ENCODE results near the gene ZHX3.
A peak's percentile ranks its signal among the peaks of the same experiment; 100 is the strongest.

DNA sequence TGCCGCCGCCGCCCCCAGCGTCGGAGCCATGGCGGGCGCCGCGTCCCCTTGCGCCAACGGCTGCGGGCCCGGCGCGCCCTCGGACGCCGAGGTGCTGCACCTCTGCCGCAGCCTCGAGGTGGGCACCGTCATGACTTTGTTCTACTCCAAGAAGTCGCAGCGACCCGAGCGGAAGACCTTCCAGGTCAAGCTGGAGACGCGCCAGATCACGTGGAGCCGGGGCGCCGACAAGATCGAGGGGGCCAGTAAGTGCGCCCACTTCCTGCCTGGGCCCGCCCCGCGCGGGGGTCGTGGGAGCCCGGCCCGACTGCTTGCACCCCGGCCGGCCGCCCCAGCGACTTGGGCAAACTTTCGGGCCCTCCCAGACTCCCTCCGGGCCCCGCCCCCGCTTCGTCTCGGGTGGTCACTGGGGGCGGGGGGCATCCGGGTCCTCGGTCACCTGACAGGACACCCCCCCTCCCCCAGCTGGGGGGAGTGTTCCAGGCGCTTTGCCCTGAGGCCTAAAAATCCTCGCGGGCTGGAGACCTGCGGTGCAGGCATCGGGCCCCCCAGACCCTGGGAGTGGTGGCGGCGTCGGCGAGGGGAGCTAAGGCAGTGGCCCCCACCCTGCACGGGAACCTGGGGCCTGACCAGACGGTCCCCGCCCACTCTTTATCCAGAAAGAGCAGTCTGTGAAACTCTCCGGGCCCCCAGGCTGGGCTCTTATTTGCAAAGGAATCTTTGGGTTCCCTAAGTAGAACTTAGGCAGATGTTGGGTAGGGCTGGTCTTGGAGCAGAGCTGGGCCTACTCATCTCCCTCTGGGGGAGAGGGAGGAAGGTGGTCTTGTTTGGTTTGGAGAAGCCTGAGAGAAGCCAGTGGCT is 179.7 kb downstream of the ZHX3 start:
- TF ChIP-seq, protein P1, sequence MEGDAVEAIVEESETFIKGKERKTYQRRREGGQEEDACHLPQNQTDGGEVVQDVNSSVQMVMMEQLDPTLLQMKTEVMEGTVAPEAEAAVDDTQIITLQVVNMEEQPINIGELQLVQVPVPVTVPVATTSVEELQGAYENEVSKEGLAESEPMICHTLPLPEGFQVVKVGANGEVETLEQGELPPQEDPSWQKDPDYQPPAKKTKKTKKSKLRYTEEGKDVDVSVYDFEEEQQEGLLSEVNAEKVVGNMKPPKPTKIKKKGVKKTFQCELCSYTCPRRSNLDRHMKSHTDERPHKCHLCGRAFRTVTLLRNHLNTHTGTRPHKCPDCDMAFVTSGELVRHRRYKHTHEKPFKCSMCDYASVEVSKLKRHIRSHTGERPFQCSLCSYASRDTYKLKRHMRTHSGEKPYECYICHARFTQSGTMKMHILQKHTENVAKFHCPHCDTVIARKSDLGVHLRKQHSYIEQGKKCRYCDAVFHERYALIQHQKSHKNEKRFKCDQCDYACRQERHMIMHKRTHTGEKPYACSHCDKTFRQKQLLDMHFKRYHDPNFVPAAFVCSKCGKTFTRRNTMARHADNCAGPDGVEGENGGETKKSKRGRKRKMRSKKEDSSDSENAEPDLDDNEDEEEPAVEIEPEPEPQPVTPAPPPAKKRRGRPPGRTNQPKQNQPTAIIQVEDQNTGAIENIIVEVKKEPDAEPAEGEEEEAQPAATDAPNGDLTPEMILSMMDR (IDR thresholded peaks at IDR 0.05) = no peak
- TF ChIP-seq POLR2A (IDR thresholded peaks at IDR 0.05) = no peak
- TF ChIP-seq POLR2AphosphoS5 (IDR thresholded peaks at IDR 0.05) = peak in 3 of 4 donors; percentile 43 to 64 (median 61)
- TF ChIP-seq EP300 (IDR thresholded peaks at IDR 0.05) = peak in 1 of 4 donors; percentile 29
